Effector CD8-positive, alpha-beta T cell (primary cell): Measurements from ENCODE around the gene CTSO.

ENCODE experiments used
- DNase-seq: peaks from one replicate; lab custom pipeline; 2025; lab: John Stamatoyannopoulos, UW
- total RNA-seq, 4 experiments: gene quantifications; one replicate each; lab custom pipeline; 2026; lab: John Stamatoyannopoulos, UW

The CTSO gene, protein sequence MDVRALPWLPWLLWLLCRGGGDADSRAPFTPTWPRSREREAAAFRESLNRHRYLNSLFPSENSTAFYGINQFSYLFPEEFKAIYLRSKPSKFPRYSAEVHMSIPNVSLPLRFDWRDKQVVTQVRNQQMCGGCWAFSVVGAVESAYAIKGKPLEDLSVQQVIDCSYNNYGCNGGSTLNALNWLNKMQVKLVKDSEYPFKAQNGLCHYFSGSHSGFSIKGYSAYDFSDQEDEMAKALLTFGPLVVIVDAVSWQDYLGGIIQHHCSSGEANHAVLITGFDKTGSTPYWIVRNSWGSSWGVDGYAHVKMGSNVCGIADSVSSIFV
- 12.9 to 31.3 (median 20.3) reads per million in 4 experiments for total RNA-seq

- peak; percentile 50 for DNase-seq
These were observed at the start of gene CTSO for GRCh38 chr4:155953151-155954117. TSS of gene CTSO (minus strand) at chr4:155953866. CDS start at chr4:155953847, 19 bp downstream.

DNA sequence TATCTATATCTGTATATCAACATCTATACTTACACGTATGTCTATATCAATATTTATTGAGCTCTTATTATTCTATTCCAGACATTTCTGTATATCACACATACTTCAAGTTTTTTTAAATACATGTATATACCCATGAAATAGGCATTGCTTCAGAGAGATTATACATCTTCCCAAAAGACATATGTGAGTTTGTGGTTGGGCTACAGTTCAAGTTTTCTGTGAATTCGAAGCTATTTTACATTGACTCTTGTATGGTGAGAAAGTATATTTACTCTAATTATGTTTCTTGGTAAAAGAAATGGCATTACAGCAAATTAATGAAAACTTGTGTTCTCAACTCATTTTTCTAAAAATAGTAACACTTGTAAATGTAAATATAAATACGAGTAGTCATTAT lies 46.8 kb upstream of the CTSO start:
- DNase-seq, result no peak

DNA sequence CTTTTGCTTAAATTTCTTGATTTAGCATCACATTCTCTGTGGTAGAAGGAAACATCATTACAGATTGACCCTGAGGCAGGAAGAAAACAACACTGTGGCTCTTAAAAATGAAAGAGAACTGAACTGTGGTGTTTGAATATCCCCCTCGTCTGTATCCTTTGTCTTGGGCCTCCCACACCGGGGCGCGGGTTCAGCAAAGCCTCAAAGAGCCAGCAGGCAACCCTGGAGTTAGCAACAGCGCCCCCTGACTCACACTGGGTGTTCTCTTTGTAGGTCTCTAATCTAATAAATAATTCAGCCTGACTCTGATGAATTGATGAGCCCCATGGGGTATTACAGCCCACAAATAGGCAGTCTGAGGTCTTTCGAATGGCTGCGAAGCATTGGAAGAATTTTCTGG lies 46.1 kb upstream of the CTSO start:
- no peak for DNase-seq

GRCh38 chr4:155995069-155995468 lies 41.4 kb upstream of the CTSO start:
- no peak for DNase-seq

DNA sequence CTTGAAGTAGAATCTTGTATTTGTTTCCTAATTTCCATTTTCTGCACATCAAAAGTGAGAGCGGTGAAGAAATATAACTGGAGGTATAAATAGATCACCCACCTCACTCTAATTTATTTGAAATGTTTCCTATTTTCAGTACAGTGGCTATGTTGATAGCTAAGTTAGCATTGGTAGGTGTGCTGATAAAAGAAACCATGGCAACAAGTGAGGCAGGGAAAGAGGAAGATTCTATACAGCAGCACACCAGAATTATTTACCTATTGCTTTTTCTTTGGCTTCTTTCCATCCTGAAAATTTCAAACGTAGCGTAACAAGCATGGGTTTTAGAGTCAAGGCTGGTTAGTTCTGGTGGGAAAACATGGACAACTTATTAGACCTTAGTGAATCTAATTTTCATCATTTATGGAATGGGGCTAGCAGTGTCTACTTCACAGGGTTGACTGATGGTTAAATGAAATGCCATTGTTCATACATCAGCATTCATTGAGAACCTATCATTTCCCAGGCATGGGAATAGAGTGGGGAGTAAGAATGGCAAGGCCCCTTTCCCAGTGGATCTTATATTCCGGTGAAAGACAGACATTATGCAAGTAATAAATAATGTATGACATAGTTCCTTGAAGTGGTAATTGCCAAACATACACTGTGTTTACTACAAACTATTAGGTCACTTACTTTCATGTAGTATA lies 30.6 kb upstream of the CTSO start:
- DNase-seq, result no peak

DNA sequence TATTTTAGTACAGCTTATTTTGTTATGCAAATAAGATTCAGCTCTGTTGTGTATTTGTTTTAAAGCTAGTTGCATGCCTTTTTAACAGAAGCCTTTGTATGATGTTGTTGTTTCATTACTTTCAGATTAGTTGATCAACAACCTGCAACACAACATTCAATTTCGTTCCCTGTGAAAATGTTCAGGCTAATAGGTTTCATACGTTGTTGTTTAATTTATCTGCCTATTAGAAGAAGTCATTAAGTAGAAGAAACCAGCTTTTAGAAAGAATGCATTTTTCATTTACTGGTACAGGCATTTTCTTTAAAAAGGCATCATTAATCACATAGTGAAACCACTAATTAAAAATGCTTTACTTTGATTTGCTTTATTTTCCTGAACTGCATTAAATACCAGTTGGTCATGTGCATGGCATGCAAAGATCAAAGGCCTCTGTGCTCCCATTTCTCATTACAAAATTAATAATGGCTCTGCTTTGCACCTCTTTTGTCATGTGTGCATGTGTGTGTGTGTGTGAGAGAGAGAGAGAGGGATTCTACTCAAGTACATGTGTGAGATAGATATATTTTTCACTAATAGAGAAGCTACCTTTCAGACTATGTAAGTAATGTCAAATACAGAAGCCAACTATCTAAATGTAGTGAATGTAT lies 29.2 kb upstream of the CTSO start:
- no peak for DNase-seq

DNA sequence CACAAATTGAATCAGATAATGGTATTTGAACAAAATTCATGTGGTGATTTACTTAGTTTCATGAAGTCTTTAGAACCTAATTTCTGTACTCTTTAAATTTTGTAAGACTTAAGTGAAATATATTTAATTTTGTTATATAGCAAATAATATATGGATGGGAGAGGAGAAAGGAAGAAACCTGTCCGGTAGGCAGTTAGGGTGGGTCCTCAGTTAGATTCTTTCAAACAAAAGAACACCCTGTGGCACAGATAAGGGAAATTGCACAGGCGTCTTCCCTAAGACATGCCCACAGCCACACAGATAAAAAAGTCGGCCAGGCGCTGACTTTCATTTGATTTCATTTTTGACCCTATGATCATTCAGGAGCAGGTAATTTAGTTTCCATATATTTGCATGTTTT lies 25.1 kb upstream of the CTSO start:
- no peak for DNase-seq

DNA sequence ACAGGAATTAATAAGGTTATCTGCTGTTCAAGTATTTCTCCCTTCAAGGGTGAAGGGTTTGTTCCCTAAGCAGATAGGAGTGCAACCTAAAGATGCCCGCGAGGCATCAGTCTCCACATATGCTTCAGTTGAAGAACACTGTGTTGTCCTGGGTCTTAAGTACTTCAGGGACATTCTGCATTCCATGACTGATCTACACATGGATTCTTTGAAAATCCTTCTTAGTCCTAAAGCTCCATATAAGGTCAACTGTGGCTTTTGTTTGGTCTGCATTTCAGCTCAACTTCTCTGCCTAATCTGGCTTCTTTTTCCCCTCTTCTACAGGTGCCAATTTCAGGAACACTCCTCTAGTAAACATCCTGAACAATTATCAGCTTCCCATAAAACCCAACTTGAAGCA lies 21.8 kb upstream of the CTSO start:
- no peak for DNase-seq

DNA sequence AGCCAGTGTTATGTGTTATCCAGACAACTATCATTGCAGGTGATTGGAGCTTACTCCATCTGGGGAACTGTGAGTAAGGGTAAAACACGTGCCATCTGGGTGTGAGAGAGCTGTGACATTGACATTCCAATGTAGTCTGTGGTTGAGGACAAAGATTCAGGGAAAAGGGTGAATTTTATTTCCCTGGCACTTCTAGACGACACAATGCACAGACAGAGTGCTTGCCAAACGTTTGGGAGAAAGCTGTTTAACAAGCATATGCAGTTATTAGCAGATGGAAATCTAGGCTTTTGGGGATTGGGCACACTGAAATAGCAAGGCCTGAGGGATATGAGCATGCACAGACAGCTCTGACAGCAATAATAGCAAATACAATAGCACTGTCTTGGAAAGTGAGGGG lies 21.3 kb upstream of the CTSO start:
- no peak for DNase-seq

GRCh38 chr4:155974476-155974749 lies 20.7 kb upstream of the CTSO start:
- DNase-seq, result no peak

DNA sequence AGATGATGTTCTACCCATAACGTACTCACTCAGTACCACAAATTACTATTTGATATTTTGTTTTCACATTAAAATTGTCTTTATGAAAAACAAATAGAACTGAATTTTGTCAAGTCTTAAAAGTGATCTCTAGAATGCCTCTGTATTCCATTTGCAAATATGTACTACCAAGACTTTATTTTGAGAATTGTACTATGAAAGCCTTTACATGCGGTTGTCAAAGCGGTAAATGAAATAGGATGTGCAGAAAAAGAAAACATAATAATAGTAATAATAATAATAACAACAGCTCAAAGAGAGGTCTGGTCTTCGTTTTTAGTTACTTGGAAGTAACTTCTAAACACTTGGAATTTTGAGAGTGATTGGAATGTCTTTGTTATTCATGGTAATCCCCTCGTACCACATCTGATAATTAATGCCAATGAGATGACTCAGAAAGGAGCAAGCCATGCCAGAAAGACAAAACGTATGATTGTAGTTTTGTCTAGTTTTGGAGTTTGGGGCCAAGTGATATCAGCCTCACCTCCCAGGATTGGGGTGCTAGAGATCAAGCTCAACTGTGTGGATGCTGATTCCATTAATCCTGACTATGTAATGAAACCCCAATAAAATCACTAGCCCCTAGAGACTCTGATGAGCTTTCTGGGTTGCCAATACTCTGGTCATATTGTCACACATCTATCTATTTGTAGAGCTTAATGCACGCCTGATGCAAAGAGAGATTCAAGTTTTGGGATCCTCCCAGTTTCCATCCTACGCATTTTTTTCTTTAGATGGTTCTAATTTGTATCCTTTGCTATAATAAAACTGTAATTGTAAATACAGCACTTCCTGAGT lies 20.2 kb upstream of the CTSO start:
- no peak for DNase-seq

DNA sequence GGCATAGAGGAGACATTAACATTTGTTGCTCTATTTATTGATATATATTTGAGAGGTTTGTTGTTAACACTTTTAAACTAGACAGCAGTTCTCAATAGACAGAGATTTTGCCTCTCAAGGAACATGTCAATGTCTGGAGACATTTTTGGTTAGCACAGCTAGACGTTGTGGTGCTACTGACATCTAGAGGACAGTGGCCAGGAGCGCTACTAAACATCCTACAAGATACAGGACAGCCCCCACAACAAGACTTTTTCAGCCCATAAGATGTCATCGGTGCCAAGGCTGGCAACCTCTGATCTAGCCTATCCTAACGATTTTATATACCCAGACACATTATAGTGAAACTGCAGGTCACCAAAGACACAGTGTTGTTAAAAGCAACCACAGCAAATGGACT lies 18.4 kb upstream of the CTSO start:
- DNase-seq, result no peak

GRCh38 chr4:155966731-155967395 lies 13.2 kb upstream of the CTSO start:
- DNase-seq, result no peak

DNA sequence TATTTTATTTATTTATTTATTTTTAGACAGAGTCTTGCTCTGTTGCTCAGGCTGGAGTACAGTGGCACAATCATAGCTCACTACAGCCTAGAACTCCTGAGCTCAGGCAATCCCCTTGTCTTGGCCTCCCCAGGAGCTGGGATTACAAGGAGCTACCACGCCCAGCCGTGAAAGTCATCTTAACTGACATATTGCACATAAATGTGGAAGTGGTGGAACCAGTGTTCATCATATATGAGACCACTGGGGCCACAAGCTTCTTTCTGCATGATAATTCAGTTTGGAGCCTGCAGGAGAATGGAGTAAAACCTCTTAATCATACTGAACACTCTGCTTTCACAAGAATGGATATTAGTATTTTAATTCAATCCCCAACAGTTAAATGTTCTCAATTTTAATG lies 12.5 kb upstream of the CTSO start:
- no peak for DNase-seq

DNA sequence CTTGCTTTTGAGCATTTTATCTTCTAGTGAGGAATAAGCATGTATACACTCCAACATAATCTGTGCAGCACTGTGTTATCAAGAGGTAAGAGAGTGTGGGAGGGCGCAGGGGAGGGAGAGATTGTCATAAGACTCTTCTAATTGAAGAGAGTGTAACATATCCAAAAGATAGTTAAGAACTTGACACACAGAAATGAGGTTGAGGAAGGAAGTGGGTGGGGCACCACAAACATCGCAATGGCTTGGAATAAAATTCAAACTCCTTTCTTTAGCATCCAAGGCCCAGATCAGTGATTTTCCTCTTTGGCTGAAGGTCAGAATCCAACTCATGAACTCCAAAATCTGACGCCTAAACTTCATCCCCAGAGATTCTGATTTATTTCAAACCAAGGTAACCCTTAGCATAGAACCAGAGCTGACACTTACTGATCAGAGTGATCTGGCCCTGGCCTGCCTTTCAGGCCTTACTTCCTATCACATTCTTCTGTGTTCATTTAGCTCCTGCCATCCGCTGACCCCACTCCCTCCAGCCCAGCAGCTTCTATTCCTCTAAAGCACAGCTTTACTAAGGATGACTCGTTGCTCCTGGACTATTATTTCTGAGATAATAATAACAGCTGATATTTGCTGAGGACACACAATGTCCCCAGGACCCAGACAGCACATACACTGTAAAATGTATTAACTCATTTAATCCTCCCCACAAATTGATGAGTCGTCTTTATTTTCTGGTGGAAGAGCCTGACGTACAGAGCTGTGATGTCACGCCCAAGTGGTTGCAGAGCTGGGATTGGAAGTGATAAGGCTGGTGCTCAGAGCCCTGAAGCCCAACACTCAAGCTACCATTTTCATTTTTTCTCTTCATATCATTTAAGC lies 10.6 kb upstream of the CTSO start:
- no peak for DNase-seq

- DNase-seq, result no peak
These were observed 9.1 kb upstream of the CTSO start for GRCh38 chr4:155962767-155963166.

- no peak for DNase-seq
These were observed 7.9 kb upstream of the CTSO start for GRCh38 chr4:155961575-155961974.

- DNase-seq, result no peak
These were observed 6.9 kb upstream of the CTSO start for GRCh38 chr4:155960522-155960921.

- DNase-seq, result no peak
These were observed 5.8 kb upstream of the CTSO start for GRCh38 chr4:155959417-155959816.

- no peak for DNase-seq
These were observed 2.8 kb upstream of the CTSO start for GRCh38 chr4:155956461-155956860.
